AG09309 (cell line): ENCODE measurements around the gene VANGL1.

Experiments
- DNase-seq: peaks from one replicate; pipeline ENCODE4 v3.0.0-alpha.2; 2010; ENCODE audit warnings: low read depth
- H3K4me3 ChIP-seq: 2 replicates; pipeline ENCODE4 v1.5.1; 2011; ENCODE audit warnings: mild to moderate bottlenecking, low read depth, low read length, moderate library complexity; ENCODE audit not compliant: control insufficient read depth
- CTCF ChIP-seq: IDR thresholded peaks from 2 replicates; pipeline ENCODE4 v1.5.1; 2011; ENCODE audit warnings: mild to moderate bottlenecking, low read depth, low read length, inconsistent platforms; ENCODE audit not compliant: insufficient read depth, control insufficient read depth; ENCODE audit errors: missing control alignments

Gene VANGL1

GRCh38 chr1:115718011-115718754 lies 76.4 kb downstream of the VANGL1 start:
- no peak overlapping the region for H3K4me3 ChIP-seq
- DNase-seq: no peak
- no peak for TF ChIP-seq CTCF

GRCh38 chr1:115719285-115719684 lies 77.5 kb downstream of the VANGL1 start:
- TF ChIP-seq CTCF: no peak
- DNase-seq: no peak
- H3K4me3 ChIP-seq: no peak overlapping the region

GRCh38 chr1:115722221-115722620 lies 80.5 kb downstream of the VANGL1 start:
- H3K4me3 ChIP-seq: no peak overlapping the region
- TF ChIP-seq CTCF: no peak
- no peak for DNase-seq

GRCh38 chr1:115723756-115724155 lies 82.0 kb downstream of the VANGL1 start:
- H3K4me3 ChIP-seq: no peak overlapping the region
- TF ChIP-seq CTCF: no peak
- DNase-seq: no peak

GRCh38 chr1:115725600-115725999 lies 83.8 kb downstream of the VANGL1 start:
- DNase-seq: no peak
- TF ChIP-seq CTCF: no peak
- no peak overlapping the region for H3K4me3 ChIP-seq

- TF ChIP-seq CTCF: no peak
- no peak overlapping the region for H3K4me3 ChIP-seq
- DNase-seq: no peak
Measured at GRCh38 chr1:115726161-115726560, 84.4 kb downstream of the VANGL1 start.

GRCh38 chr1:115726570-115726969 lies 84.8 kb downstream of the VANGL1 start:
- no peak for DNase-seq
- no peak for TF ChIP-seq CTCF
- H3K4me3 ChIP-seq: no peak overlapping the region
